Body of pancreas (tissue), 4 donors: ENCODE results near the gene KLF7. TPM values are rescaled to one million over a fixed set of nuclear protein-coding genes. Genes with fewer than 3 reads are reported as not detected.

ENCODE experiments used
- ATAC-seq: fragments of 150-250 bp; one replicate; pipeline ENCODE4 v1.9.1; 2016
- DNase-seq, 4 donors: peaks; one replicate each; pipeline ENCODE4 v3.0.0-alpha.2; 2019
- H3K27ac ChIP-seq, 4 donors: fragments of 200-600 bp; sonication (generic); 1 replicate in 3 of 4; 2 replicates in 1 of 4; pipeline versions ENCODE4 v1.5.1 to v1.6.1; 2016 to 2019; ENCODE audit warnings: mild to moderate bottlenecking in 1 of 4, mixed read lengths in 1 of 4, moderate library complexity in 1 of 4
- H3K27me3 ChIP-seq, 2 donors: fragments of 200-600 bp; sonication (generic); one replicate each; pipeline ENCODE4 v1.6.0; 2016; ENCODE audit warnings: mild to moderate bottlenecking in 1 of 2
- H3K36me3 ChIP-seq, 2 donors: fragments of 200-600 bp; sonication (generic); replicated peaks in 1 of 2; 2 replicates each; pipeline ENCODE4 v1.5.1; 2016; ENCODE audit warnings: low read depth in 2 of 2; ENCODE audit not compliant: insufficient read depth in 1 of 2
- H3K4me1 ChIP-seq: fragments of 200-600 bp; sonication (generic); one replicate; pipeline ENCODE4 v1.6.0; 2016
- H3K4me3 ChIP-seq, 2 donors: fragments of 200-600 bp; sonication (generic); 1 replicate in 1 of 2; 2 replicates in 1 of 2; pipeline ENCODE4 v1.5.1; 2016 to 2019
- H3K9me3 ChIP-seq, 3 donors: fragments of 200-600 bp; sonication (generic); 1 replicate in 2 of 3; 2 replicates in 1 of 3; pipeline ENCODE4 v1.5.1; 2016
- CTCF ChIP-seq, 7 experiments: fragments of 450-650 bp in 4 of 7; fragments of 200-600 bp in 3 of 7; sonication (generic) in 3 of 7; IDR thresholded peaks; one replicate each; pipeline ENCODE4 v1.5.1; 2016 to 2019; ENCODE audit warnings: antibody characterized with exemption in 7 of 7
- POLR2A ChIP-seq, 3 donors: fragments of 450-650 bp; IDR thresholded peaks; one replicate each; pipeline ENCODE4 v1.6.1; 2016; ENCODE audit warnings: antibody characterized with exemption in 3 of 3, mild to moderate bottlenecking in 2 of 3
- WGBS, 2 donors: methylation state at CpG; one replicate each; pipeline ENCODE4 v1.1.5; 2017; 5-methylcytosine and 5-hydroxymethylcytosine counted together
- intact Hi-C: fragments of 100-400 bp; cut with DNase I; formaldehyde crosslinking; loops from one replicate; pipeline ENCODE4 v1.15.1; 2023
- total RNA-seq, 2 donors: library from RNA; depleted of rRNA; stranded (reverse); fragments of >200 nt; gene quantifications; one replicate each; pipeline ENCODE4 v1.1.0, GENCODE V29; 2016

Gene KLF7
- total RNA-seq, 2 donors from 2014 or later: 4.6 to 9.3 TPM

GRCh38 chr2:207092818-207093217 lies 72.9 kb downstream of the KLF7 start:
- Histone ChIP-seq H3K27ac (no peak overlapping the region), H3K4me3 (no peak overlapping the region), H3K9me3 (no peaks in the 10 kb centered on the region), H3K36me3 (no peaks in the 10 kb centered on the region), H3K4me1 (no peaks in the 10 kb centered on the region), H3K27me3 (no peaks in the 10 kb centered on the region)
- intact Hi-C loops: no loop called here
- no peak for ATAC-seq
- no peak for TF ChIP-seq POLR2A (IDR thresholded peaks at IDR 0.05)
- no peak for TF ChIP-seq CTCF (IDR thresholded peaks at IDR 0.05)
- DNase-seq: no peak

- DNase-seq (no peak), ATAC-seq (no peak)
- WGBS, 2 donors: 89% methylated on average over 2 of the region's 2 CpGs
- Histone ChIP-seq H3K9me3 (no peaks in the 10 kb centered on the region), H3K4me3 (no peak overlapping the region), H3K36me3 (no peaks in the 10 kb centered on the region), H3K27ac (no peak overlapping the region), H3K27me3 (no peaks in the 10 kb centered on the region), H3K4me1 (no peaks in the 10 kb centered on the region)
- intact Hi-C loops: no loop called here
- TF ChIP-seq CTCF (IDR thresholded peaks at IDR 0.05) (no peak), POLR2A (IDR thresholded peaks at IDR 0.05) (no peak)
Observed at GRCh38 chr2:207091928-207092327, 73.8 kb downstream of the KLF7 start.

GRCh38 chr2:207091176-207091575 lies 74.6 kb downstream of the KLF7 start:
- Histone ChIP-seq H3K9me3 (no peaks in the 10 kb centered on the region), H3K4me1 (no peaks in the 10 kb centered on the region), H3K27me3 (no peaks in the 10 kb centered on the region), H3K36me3 (no peaks in the 10 kb centered on the region), H3K27ac (no peak overlapping the region), H3K4me3 (no peak overlapping the region)
- intact Hi-C loops: no loop called here
- DNase-seq (no peak), ATAC-seq (no peak)
- WGBS, 2 donors: 34 to 59% methylated on average over 2 of the region's 2 CpGs
- TF ChIP-seq CTCF (IDR thresholded peaks at IDR 0.05): no peak
- no peak for TF ChIP-seq POLR2A (IDR thresholded peaks at IDR 0.05)

GRCh38 chr2:207090389-207090788 lies 75.4 kb downstream of the KLF7 start:
- TF ChIP-seq POLR2A (IDR thresholded peaks at IDR 0.05) (no peak), CTCF (IDR thresholded peaks at IDR 0.05) (no peak)
- WGBS, 2 donors: 74 to 76% methylated on average over 5 of the region's 5 CpGs
- H3K4me1 ChIP-seq: no peaks in the 10 kb centered on the region
- no peak overlapping the region for H3K27ac ChIP-seq
- H3K4me3 ChIP-seq: no peak overlapping the region
- no peaks in the 10 kb centered on the region for H3K9me3 ChIP-seq
- no peaks in the 10 kb centered on the region for H3K27me3 ChIP-seq
- DNase-seq (no peak), ATAC-seq (no peak)
- intact Hi-C loops: no loop called here
- no peaks in the 10 kb centered on the region for H3K36me3 ChIP-seq

- 6 to 20% methylated on average over 3 of the region's 3 CpGs for WGBS, 2 donors
- no peak overlapping the region for H3K4me3 ChIP-seq
- no peak for ATAC-seq
Observed at GRCh38 chr2:207088839-207089238, 76.9 kb downstream of the KLF7 start.

More at GRCh38 chr2:207088839-207089238, 76.9 kb downstream of the KLF7 start:
- no peaks in the 10 kb centered on the region for H3K27me3 ChIP-seq
- TF ChIP-seq POLR2A (IDR thresholded peaks at IDR 0.05) (no peak), CTCF (IDR thresholded peaks at IDR 0.05) (no peak)
- no peaks in the 10 kb centered on the region for H3K9me3 ChIP-seq
- intact Hi-C loops: no loop called here
- no peak overlapping the region for H3K27ac ChIP-seq
- H3K36me3 ChIP-seq: no peaks in the 10 kb centered on the region
- DNase-seq: no peak
- H3K4me1 ChIP-seq: no peaks in the 10 kb centered on the region
